HG02981 (cell line): Measurements from ENCODE around the gene RICTOR.
A peak's percentile ranks its signal among the peaks of the same experiment; 100 is the strongest.
"Not testable (repeated sequence)": the region's sequence is repeated elsewhere in the genome, so short reads cannot be mapped to it uniquely, and the experiment has no call there.

Source experiments
- ATAC-seq: cut with Tn5 transposase; IDR thresholded peaks from one replicate; pipeline ENCODE4 v1.9.1; 2021; ENCODE audit warnings: mild to moderate bottlenecking, moderate library complexity; ENCODE audit not compliant: unreplicated experiment

The RICTOR gene

GRCh38 chr5:39013938-39014337, 60.3 kb downstream of the RICTOR start:
- no peak for ATAC-seq

GRCh38 chr5:39010958-39011357, 63.2 kb downstream of the RICTOR start:
- ATAC-seq: not testable (repeated sequence)

- no peak for ATAC-seq
These were observed 64.2 kb downstream of the RICTOR start for GRCh38 chr5:39009981-39010380.

GRCh38 chr5:39009280-39009679, 64.9 kb downstream of the RICTOR start:
- ATAC-seq: no peak

- ATAC-seq: no peak
These were observed 67.5 kb downstream of the RICTOR start for GRCh38 chr5:39006650-39007049.

- ATAC-seq: no peak
These were observed 68.5 kb downstream of the RICTOR start for GRCh38 chr5:39005566-39006232.

- no peak for ATAC-seq
These were observed 72.5 kb downstream of the RICTOR start for GRCh38 chr5:39001683-39002082.

GRCh38 chr5:38999037-38999436, 75.2 kb downstream of the RICTOR start:
- ATAC-seq: no peak

- no peak for ATAC-seq
These were observed 76.6 kb downstream of the RICTOR start for GRCh38 chr5:38997591-38997990.

GRCh38 chr5:38996123-38996522, 78.1 kb downstream of the RICTOR start:
- ATAC-seq: no peak

GRCh38 chr5:38994324-38994927, 79.8 kb downstream of the RICTOR start:
- peak; percentile 61 for ATAC-seq

- ATAC-seq: not testable (repeated sequence)
These were observed 84.1 kb downstream of the RICTOR start for GRCh38 chr5:38989974-38990719.

GRCh38 chr5:38985909-38986452, 88.2 kb downstream of the RICTOR start:
- no peak for ATAC-seq

GRCh38 chr5:38979535-38979934, 94.7 kb downstream of the RICTOR start:
- ATAC-seq: no peak

GRCh38 chr5:38978036-38978435, 96.2 kb downstream of the RICTOR start:
- no peak for ATAC-seq

- no peak for ATAC-seq
These were observed 105.5 kb downstream of the RICTOR start for GRCh38 chr5:38968665-38969064.

- ATAC-seq: no peak
These were observed 112.5 kb downstream of the RICTOR start for GRCh38 chr5:38961691-38962090.

GRCh38 chr5:38953426-38954012, 120.7 kb downstream of the RICTOR start:
- ATAC-seq: no peak

- ATAC-seq: no peak
These were observed 125.7 kb downstream of the RICTOR start for GRCh38 chr5:38948501-38948900.

- no peak for ATAC-seq
These were observed 129.9 kb downstream of the RICTOR start for GRCh38 chr5:38944282-38944681.

- ATAC-seq: no peak
These were observed 132.3 kb downstream of the RICTOR start for GRCh38 chr5:38941912-38942311.
